Bronchial epithelial cell (primary cell): Measurements from ENCODE around the gene FAM234B. TPM values are rescaled to one million over a fixed set of nuclear protein-coding genes. Genes with fewer than 3 reads are reported as not detected.

Experiments used
- DNase-seq: peaks from one replicate; pipeline ENCODE4 v3.0.0-alpha.2; 2010; ENCODE audit warnings: low read depth
- FAIRE-seq: peaks from 2 replicates; lab custom pipeline; 2011; peaks lifted over from hg19 to GRCh38; lab: Jason Lieb, UNC
- H3K27me3 ChIP-seq: 2 replicates; pipeline ENCODE4 v1.5.1; 2011; ENCODE audit warnings: low read length; ENCODE audit not compliant: control insufficient read depth, insufficient read depth
- H3K36me3 ChIP-seq: 2 replicates; pipeline ENCODE4 v1.5.1; 2011; ENCODE audit warnings: low read length; ENCODE audit not compliant: control insufficient read depth, insufficient read depth
- H3K4me3 ChIP-seq: 2 replicates; pipeline ENCODE4 v1.5.1; 2011; ENCODE audit warnings: mild to moderate bottlenecking, low read depth, low read length, control low read depth
- total RNA-seq: library from RNA; depleted of rRNA; stranded (reverse); fragments of >200 nt; gene quantifications from 2 replicates; pipeline ENCODE4 v1.2.1, GENCODE V29; 2014
- TF ChIP-seq, protein P1 (sequence below): IDR thresholded peaks from 2 replicates; pipeline ENCODE4 v1.5.1; 2011; ENCODE audit warnings: mild to moderate bottlenecking, moderate library complexity, low read length, control low read depth, inconsistent platforms; ENCODE audit not compliant: insufficient read depth, severe bottlenecking

Gene FAM234B
- total RNA-seq, 1 donor from 2014 or later = 2.4 TPM

DNA sequence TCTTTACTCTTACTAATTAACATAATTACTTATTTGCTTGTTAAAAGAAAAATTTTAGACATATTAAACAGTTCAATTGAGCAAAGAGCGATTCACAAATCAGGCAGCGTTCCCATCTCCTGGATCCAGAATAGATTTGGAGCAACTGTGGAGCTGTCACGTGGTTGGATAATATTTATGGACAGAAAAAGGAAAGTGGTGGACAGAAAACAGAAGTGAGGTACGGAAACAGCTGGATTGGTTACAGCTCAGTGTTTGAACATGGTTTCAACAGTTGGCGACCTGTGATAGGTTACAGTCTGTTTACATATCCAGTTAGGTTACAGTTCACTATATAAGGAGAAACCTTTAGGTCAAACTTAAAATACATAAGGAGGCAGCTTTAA, 19.7 kb upstream of the FAM234B start:
- H3K36me3 ChIP-seq = no peaks in the 10 kb centered on the region
- DNase-seq = no peak
- H3K27me3 ChIP-seq = no peaks in the 10 kb centered on the region
- FAIRE-seq = no peak
- no peak overlapping the region for H3K4me3 ChIP-seq
- TF ChIP-seq, protein P1, sequence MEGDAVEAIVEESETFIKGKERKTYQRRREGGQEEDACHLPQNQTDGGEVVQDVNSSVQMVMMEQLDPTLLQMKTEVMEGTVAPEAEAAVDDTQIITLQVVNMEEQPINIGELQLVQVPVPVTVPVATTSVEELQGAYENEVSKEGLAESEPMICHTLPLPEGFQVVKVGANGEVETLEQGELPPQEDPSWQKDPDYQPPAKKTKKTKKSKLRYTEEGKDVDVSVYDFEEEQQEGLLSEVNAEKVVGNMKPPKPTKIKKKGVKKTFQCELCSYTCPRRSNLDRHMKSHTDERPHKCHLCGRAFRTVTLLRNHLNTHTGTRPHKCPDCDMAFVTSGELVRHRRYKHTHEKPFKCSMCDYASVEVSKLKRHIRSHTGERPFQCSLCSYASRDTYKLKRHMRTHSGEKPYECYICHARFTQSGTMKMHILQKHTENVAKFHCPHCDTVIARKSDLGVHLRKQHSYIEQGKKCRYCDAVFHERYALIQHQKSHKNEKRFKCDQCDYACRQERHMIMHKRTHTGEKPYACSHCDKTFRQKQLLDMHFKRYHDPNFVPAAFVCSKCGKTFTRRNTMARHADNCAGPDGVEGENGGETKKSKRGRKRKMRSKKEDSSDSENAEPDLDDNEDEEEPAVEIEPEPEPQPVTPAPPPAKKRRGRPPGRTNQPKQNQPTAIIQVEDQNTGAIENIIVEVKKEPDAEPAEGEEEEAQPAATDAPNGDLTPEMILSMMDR = no peak

DNA sequence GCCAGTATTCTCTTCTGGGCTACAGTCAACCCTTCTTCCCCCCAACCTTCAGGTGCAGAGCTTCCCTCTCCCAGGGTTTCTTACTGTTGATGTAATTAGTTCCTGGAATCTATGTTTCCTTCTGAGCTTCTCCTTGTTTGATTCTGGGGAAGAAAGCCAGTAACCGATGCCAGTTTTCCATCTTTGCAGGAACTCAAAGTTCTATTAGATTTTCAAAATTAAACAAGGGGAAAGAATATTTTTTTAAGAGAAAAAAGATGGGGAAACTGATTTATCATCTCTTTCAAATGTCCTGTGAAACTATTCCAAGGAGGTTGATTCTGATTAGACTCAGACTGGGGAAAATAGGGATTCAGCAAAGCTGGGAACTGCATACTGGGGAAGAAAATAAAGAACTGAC, 17.9 kb upstream of the FAM234B start:
- no peak for DNase-seq
- Histone ChIP-seq H3K36me3 (no peaks in the 10 kb centered on the region), H3K4me3 (no peak overlapping the region), H3K27me3 (no peaks in the 10 kb centered on the region)
- TF ChIP-seq, protein P1 = no peak
- FAIRE-seq = no peak

DNA sequence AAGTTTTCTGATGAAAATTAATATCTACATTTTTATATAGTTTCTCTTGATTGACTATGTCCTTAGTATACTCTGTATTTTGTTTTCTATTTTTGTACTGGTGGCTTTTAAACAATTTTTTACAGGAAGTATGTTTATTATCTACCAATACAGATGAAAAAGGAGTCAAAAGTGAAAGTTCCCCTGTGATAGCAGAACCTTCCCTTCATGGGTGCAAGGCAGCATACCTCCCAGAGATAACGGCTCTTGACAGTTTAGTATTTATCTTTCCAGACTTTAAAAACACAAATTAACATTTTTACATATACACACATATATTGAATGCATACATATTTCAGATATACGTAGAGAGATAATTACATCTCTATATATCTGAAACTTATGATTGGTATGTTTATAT, 17.1 kb upstream of the FAM234B start:
- H3K36me3 ChIP-seq = no peaks in the 10 kb centered on the region
- H3K27me3 ChIP-seq = no peaks in the 10 kb centered on the region
- no peak for DNase-seq
- no peak for FAIRE-seq
- no peak overlapping the region for H3K4me3 ChIP-seq
- TF ChIP-seq, protein P1 = no peak

- Histone ChIP-seq H3K4me3 (no peak overlapping the region), H3K36me3 (no peaks in the 10 kb centered on the region), H3K27me3 (no peaks in the 10 kb centered on the region)
- DNase-seq = no peak
- no peak for FAIRE-seq
- TF ChIP-seq, protein P1 = no peak
Observed at GRCh38 chr12:13027508-13027907, 16.7 kb upstream of the FAM234B start.

GRCh38 chr12:13028825-13029570, 15.2 kb upstream of the FAM234B start:
- no peak for FAIRE-seq

More at GRCh38 chr12:13028825-13029570, 15.2 kb upstream of the FAM234B start:
- no peak for DNase-seq
- H3K36me3 ChIP-seq = no peaks in the 10 kb centered on the region
- H3K27me3 ChIP-seq = no peaks in the 10 kb centered on the region
- TF ChIP-seq, protein P1 = no peak
- H3K4me3 ChIP-seq = no peak overlapping the region
